Activated B cell treated with CpG ODN at 0.5 μM for 24 hours (primary cell): ENCODE measurements around the gene LDAF1. TPM values are rescaled to one million over a fixed set of nuclear protein-coding genes. Genes with fewer than 3 reads are reported as not detected.

ENCODE experiments used
- ATAC-seq: fragments of 200-7000 bp; cut with Tn5 transposase; one replicate; pipeline ENCODE4 v1.10.0; 2021; ENCODE audit warnings: low read depth, mild to moderate bottlenecking, moderate library complexity
- CTCF ChIA-PET: fragments of 350-600 bp; sonication (Branson Sonifier 250); formaldehyde crosslinking; loops from one replicate; lab custom pipeline; 2021; ENCODE audit warnings: antibody characterized with exemption; lab: Charles Lee
- POLR2A ChIA-PET: fragments of 350-600 bp; sonication (Branson Sonifier 250); formaldehyde crosslinking; loops from one replicate; lab custom pipeline; 2021; ENCODE audit warnings: antibody characterized with exemption; lab: Charles Lee
- DNase-seq: peaks from one replicate; pipeline ENCODE4 v3.0.0; 2022
- H3K27ac Mint-ChIP-seq: one replicate; pipeline ENCODE4 v1.8.0; 2020; ENCODE audit warnings: mixed read lengths
- H3K27me3 Mint-ChIP-seq: one replicate; pipeline ENCODE4 v1.8.0; 2021; ENCODE audit warnings: mixed read lengths
- H3K36me3 Mint-ChIP-seq: one replicate; pipeline ENCODE4 v1.8.0; 2021; ENCODE audit warnings: low read depth, mixed read lengths
- H3K4me1 Mint-ChIP-seq: one replicate; pipeline ENCODE4 v1.8.0; 2021; ENCODE audit warnings: mixed read lengths
- H3K4me3 Mint-ChIP-seq: one replicate; pipeline ENCODE4 v1.8.0; 2020; ENCODE audit warnings: mild to moderate bottlenecking, mixed read lengths
- H3K9me3 Mint-ChIP-seq: one replicate; pipeline ENCODE4 v1.8.0; 2020; ENCODE audit warnings: mixed read lengths
- CTCF ChIP-seq: fragments of 200-600 bp; IDR thresholded peaks from one replicate; pipeline ENCODE4 v1.8.0; 2022; ENCODE audit warnings: antibody characterized with exemption, mild to moderate bottlenecking
- intact Hi-C: fragments of 100-400 bp; cut with micrococcal nuclease; formaldehyde crosslinking; loops from one replicate; pipeline ENCODE4 v1.15.1; 2024
- total RNA-seq: library from RNA; stranded (reverse); gene quantifications from 2 replicates; pipeline ENCODE4 v1.2.3, GENCODE V29; 2022

The LDAF1 gene
- total RNA-seq, 1 donor from 2014 or later, result 17.2 TPM

DNA sequence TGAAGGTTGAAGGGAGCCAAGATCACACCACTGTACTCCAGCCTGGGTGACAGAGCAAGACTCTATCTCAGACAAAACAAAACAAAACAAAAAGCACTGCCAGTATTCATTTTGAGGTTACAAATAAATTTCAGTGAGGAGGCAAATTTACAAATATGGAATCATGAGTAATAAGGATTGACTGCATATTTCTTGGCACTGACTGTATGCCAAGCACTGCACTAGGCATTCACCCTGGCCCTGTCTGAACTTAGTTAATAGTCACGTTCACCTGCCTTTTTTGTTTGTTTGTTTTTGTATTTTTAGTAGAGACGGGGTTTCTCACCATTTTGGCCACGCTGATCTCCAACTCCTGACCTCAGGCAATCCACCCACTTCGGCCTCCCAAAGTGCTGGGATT is 5.1 kb downstream of the LDAF1 start:
- Mint-ChIP-seq H3K27ac (no peak overlapping the region), H3K27me3 (no peaks in the 10 kb centered on the region)
- CTCF ChIA-PET, result no interaction called here

DNA sequence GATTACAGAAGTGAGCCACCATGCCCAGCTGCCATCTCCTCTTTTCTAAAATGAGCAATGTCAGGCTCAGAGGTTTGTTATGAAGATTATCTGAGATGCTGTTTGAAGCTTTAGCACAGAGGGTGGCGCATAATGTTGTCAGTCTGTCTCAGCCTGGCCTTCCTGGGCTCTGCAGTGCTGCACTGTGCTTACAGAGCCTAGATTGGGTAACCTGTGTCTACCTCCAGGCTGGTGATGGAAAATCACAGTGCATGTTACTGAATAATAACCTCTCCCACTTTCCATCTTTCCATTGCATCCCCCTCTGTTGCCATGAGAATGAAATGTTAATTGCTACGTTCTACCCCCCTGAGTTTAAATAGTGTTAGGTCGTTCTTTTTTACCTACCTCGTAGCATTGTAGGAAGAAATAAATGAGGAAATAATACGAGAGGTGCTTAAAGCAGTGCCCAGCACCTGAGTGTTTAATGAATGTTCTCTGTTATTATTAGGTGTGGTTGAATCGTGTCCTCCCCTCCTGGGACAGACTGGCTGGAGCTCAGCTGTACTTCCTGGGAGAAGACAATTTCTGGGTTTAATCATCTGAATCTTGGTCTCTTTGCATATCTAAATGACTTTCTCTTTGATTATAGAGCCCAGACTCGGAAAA is 6.2 kb downstream of the LDAF1 start:
- Mint-ChIP-seq H3K4me1 (peaks cover 8% of the 10 kb centered on the region), H3K36me3 (peaks cover 45% of the 10 kb centered on the region), H3K4me3 (no peak overlapping the region), H3K9me3 (no peaks in the 10 kb centered on the region), H3K27me3 (no peaks in the 10 kb centered on the region), H3K27ac (no peak overlapping the region)
- ATAC-seq, result no peak
- intact Hi-C loops, result no loop called here
- POLR2A ChIA-PET, result no interaction called here
- CTCF ChIA-PET, result no interaction called here
- no peak for DNase-seq
- TF ChIP-seq CTCF, result no peak

More for the DNA sequence above, 5.1 kb downstream of the LDAF1 start:
- TF ChIP-seq CTCF, result no peak
- intact Hi-C loops, result no loop called here
- ATAC-seq (no peak), DNase-seq (no peak)
- Mint-ChIP-seq H3K9me3 (no peaks in the 10 kb centered on the region), H3K4me3 (no peak overlapping the region), H3K36me3 (peaks cover 45% of the 10 kb centered on the region), H3K4me1 (peaks cover 9% of the 10 kb centered on the region)
- POLR2A ChIA-PET, result no interaction called here

- H3K27me3 Mint-ChIP-seq, result no peaks in the 10 kb centered on the region
- POLR2A ChIA-PET, result no interaction called here
- H3K9me3 Mint-ChIP-seq, result no peaks in the 10 kb centered on the region
- CTCF ChIA-PET, result no interaction called here
- no peak overlapping the region for H3K4me3 Mint-ChIP-seq
- no peak for DNase-seq
- no peak for ATAC-seq
- no peak for TF ChIP-seq CTCF
- peaks cover 53% of the 10 kb centered on the region for H3K36me3 Mint-ChIP-seq
- intact Hi-C loops, result loop anchor here (2.0 kb wide), 1 partner anchor 14 kb away; no protein-coding TSS in a partner anchor
- no peak overlapping the region for H3K27ac Mint-ChIP-seq
- peaks cover 2% of the 10 kb centered on the region for H3K4me1 Mint-ChIP-seq
Measured at GRCh38 chr16:21166561-21166961, 8.1 kb downstream of the LDAF1 start.

DNA sequence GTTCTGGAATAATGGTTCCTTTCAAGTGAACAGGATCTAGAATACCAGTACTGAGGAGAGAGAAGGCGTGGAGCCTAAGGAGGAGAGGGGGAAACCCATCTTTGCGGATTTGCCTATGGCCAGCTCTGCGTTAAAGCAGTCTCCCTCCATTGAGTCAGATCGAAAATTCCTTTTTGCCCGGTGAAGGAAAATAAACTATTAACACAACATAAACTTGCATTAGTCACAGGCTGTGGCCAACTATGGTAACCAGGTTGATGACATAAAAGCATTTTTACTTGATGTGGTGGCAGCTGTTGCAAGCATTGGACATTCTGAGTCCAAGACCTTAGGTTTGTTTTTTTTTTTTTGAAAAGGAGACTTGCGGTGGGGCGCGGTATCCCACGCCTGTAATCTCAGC is 8.9 kb downstream of the LDAF1 start:
- TF ChIP-seq CTCF, result no peak
- Mint-ChIP-seq H3K4me1 (peaks cover 2% of the 10 kb centered on the region), H3K27ac (no peak overlapping the region), H3K27me3 (no peaks in the 10 kb centered on the region), H3K36me3 (peaks cover 52% of the 10 kb centered on the region), H3K4me3 (no peak overlapping the region), H3K9me3 (no peaks in the 10 kb centered on the region)
- DNase-seq (no peak), ATAC-seq (no peak)
- intact Hi-C loops, result loop anchor here (2.0 kb wide), 1 partner anchor 15 kb away; no protein-coding TSS in a partner anchor
- ChIA-PET POLR2A (no interaction called here), CTCF (no interaction called here)

DNA sequence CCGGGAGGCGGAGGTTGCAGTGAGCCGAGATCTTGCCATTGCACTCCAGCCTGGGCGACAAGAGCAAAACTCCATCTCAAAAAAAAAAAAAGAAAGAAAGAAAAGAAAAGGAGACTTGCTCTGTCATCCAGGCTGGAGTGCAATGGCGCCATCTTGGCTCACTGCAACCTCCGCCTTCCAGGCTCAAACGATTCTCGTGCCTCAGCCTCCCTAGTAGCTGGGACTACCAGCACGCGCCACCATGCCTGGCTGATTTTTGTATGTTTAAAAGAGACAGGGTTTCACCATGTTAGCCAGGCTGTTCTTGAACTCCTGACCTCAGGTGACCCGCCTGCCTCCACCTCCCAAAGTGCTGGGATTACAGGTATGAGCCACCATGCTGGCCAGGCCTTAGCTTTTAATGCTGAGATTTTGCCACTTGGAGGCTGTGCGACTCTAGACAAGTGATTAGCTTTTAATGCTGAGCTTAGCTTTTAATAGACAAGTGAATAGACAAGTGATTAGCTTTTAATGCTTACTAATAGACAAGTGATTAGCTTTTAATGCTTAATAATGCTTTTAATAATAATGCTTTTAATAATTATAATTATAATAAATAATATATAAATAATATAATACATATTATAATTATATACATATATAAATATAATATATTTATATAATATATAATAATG is 9.6 kb downstream of the LDAF1 start:
- no peaks in the 10 kb centered on the region for H3K9me3 Mint-ChIP-seq
- H3K4me3 Mint-ChIP-seq, result no peak overlapping the region
- H3K4me1 Mint-ChIP-seq, result peaks cover 2% of the 10 kb centered on the region
- H3K27ac Mint-ChIP-seq, result no peak overlapping the region
- ChIA-PET POLR2A (no interaction called here), CTCF (no interaction called here)
- H3K27me3 Mint-ChIP-seq, result no peaks in the 10 kb centered on the region
- ATAC-seq (no peak), DNase-seq (no peak)
- peaks cover 54% of the 10 kb centered on the region for H3K36me3 Mint-ChIP-seq
- no peak for TF ChIP-seq CTCF
- intact Hi-C loops, result loop anchor here (2.0 kb wide), 1 partner anchor 15 kb away; no protein-coding TSS in a partner anchor
